Activated CD4-positive, alpha-beta T cell treated with anti-CD3 and anti-CD28 coated beads, Interleukin-2, amount 10 ng/mL, durations not matched to agents 24 days and 14 days (primary cell): Measurements from ENCODE around the gene LTB4R2. TPM values are rescaled to one million over a fixed set of nuclear protein-coding genes. Genes with fewer than 3 reads are reported as not detected.

Source experiments
- DNase-seq: peaks from one replicate; pipeline ENCODE4 v3.0.0; 2022
- H3K27ac Mint-ChIP-seq: one replicate; pipeline ENCODE4 v1.8.0; 2022; ENCODE audit warnings: mild to moderate bottlenecking, mixed read lengths
- H3K27me3 Mint-ChIP-seq: one replicate; pipeline ENCODE4 v1.8.0; 2022; ENCODE audit warnings: mixed read lengths
- H3K36me3 Mint-ChIP-seq: one replicate; pipeline ENCODE4 v1.8.0; 2022; ENCODE audit warnings: low read depth, mild to moderate bottlenecking, mixed read lengths
- H3K4me1 Mint-ChIP-seq: one replicate; pipeline ENCODE4 v1.8.0; 2021; ENCODE audit warnings: mixed read lengths
- H3K4me3 Mint-ChIP-seq: one replicate; pipeline ENCODE4 v1.8.0; 2022; ENCODE audit warnings: mild to moderate bottlenecking, moderate library complexity, mixed read lengths
- H3K9me3 Mint-ChIP-seq: one replicate; pipeline ENCODE4 v1.8.0; 2021; ENCODE audit warnings: mixed read lengths
- intact Hi-C: fragments of 100-400 bp; cut with micrococcal nuclease; formaldehyde crosslinking; loops from one replicate; pipeline ENCODE4 v1.15.1; 2023
- total RNA-seq: library from RNA; stranded (reverse); gene quantifications from 2 replicates; pipeline ENCODE4 v1.2.3, GENCODE V29; 2022

Gene LTB4R2
- total RNA-seq, 1 donor from 2014 or later = 11.0 TPM

DNA sequence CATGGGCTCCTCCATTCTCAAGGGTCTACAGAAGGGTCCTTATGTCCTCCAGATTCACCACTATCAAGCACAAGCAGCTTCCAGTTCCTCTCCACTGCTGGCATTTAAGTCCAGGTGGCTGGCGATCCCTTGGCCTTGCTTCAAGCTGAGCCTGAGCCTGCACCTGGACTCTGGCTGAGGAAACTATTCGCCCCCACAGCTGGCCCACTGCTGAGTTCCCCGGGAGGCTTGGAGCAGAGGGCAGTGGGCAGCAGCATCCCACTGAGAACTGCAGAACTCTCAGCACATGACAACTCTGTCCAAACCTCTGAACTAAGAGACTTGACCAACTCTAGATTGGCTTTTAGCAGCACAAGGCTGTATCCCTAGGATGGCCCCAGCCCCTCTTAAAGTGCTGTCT, 27.2 kb upstream of the LTB4R2 start:
- intact Hi-C loops = no loop called here
- H3K27ac Mint-ChIP-seq = no peak overlapping the region
- no peaks in the 10 kb centered on the region for H3K9me3 Mint-ChIP-seq
- H3K4me1 Mint-ChIP-seq = peaks cover 24% of the 10 kb centered on the region
- no peak overlapping the region for H3K4me3 Mint-ChIP-seq
- H3K27me3 Mint-ChIP-seq = peaks cover 13% of the 10 kb centered on the region
- DNase-seq = no peak
- H3K36me3 Mint-ChIP-seq = peaks cover 2% of the 10 kb centered on the region

DNA sequence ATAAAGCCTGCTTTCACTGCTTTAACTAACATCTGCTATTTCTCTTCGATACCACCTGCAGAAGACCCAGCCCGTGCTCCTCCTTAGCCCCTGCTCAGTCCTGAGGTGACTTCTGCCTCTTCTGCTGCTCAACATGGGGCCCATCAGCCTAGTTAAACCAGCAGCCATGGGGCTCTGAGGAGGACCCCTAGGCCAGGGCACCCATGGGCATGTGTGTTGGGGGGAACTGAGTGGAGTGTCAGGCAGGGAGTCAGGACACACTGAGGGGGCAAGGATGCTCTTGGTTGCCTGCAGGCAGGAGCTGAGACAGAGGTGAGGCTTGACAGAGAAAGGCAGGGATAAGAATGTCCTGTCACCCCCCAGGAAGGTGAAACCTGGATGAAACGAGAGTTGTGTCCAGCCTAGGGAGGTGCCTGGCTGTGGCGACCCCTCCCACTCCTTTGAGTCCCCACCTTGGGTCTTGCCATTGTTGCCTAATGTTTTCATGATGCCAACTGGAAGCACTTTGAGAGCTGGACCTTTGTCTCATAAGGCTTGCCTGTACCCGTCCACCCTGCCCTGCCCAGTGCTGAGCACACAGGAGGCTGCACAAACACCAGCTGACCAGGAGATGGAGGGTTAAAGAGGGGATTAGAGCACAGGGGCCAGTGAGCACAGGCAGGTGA, 26.0 kb upstream of the LTB4R2 start:
- intact Hi-C loops = no loop called here
- H3K36me3 Mint-ChIP-seq = peaks cover 2% of the 10 kb centered on the region
- H3K27ac Mint-ChIP-seq = no peak overlapping the region
- no peak overlapping the region for H3K4me3 Mint-ChIP-seq
- no peak for DNase-seq
- no peaks in the 10 kb centered on the region for H3K9me3 Mint-ChIP-seq
- peaks cover 16% of the 10 kb centered on the region for H3K27me3 Mint-ChIP-seq
- peaks cover 18% of the 10 kb centered on the region for H3K4me1 Mint-ChIP-seq

DNA sequence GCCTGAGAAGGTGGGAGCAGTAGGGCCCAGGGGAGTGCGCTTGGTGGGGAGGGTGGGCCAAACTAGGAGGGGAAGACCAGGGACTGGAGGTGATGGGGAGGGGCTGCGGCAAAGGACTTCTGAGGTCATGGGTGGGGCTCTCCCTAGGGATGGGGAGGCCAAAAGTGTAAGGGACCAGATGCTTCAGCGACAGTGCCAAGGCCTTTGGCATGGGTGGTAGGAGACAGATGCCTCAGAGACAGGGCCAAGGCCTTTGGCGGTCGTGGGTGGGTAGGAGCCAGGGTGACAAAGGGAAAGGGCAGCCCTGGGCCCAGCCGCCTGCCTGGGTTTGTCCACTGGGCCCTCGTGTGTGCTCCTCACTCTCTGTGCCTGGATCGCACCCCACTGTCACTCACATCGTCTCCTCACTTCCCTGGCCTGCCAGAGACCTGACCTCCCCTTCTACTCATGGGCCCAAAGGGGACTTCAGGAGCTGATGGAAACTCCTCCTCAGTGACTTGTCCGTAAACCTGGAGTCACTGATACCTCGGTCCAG, 25.4 kb upstream of the LTB4R2 start:
- no peak for DNase-seq
- Mint-ChIP-seq H3K4me3 (no peak overlapping the region), H3K27ac (no peak overlapping the region), H3K4me1 (peaks cover 15% of the 10 kb centered on the region), H3K27me3 (peaks cover 16% of the 10 kb centered on the region), H3K36me3 (peaks cover 3% of the 10 kb centered on the region), H3K9me3 (no peaks in the 10 kb centered on the region)
- intact Hi-C loops = no loop called here

DNA sequence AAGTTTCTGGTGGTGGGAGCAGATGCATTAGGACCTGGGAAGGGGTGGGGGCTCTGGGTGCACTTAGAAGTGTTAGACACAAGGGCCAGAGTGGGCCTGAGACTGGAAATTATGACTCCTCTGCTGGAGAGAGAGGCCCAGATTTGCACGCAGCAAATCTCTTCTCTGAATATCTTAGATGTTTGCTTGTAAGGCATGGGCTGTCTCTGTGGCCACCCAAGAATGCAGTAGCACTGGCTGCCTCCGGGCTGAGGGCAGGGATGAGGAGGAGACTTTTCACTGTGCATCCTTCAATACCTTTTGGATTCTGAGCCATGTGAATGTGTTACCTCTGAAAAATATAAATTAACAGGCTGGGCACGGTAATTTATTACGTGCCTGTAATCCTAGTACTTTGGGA, 24.6 kb upstream of the LTB4R2 start:
- intact Hi-C loops = no loop called here
- no peak overlapping the region for H3K4me3 Mint-ChIP-seq
- peaks cover 16% of the 10 kb centered on the region for H3K4me1 Mint-ChIP-seq
- no peak overlapping the region for H3K27ac Mint-ChIP-seq
- DNase-seq = no peak
- H3K36me3 Mint-ChIP-seq = peaks cover 11% of the 10 kb centered on the region
- H3K27me3 Mint-ChIP-seq = peaks cover 16% of the 10 kb centered on the region
- H3K9me3 Mint-ChIP-seq = no peaks in the 10 kb centered on the region

DNA sequence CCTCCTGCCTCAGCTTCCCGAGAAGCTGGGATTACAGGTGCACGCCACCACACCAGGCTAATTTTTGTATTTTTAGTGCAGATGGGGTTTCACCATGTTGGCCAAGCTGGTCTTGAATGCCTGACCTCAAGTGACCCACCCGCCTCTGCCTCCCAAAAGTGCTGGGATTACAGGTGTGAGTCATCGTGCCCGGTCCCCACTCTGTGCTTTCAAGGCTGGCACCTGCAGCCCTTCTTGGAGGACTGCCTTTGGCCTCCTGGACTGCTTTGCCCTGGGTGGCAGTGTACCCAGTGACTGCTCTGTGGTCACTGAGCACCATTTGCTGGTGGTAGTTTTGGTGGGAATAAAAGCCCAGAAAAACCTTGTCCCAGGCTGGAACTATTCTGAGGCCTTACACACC, 22.9 kb upstream of the LTB4R2 start:
- H3K4me1 Mint-ChIP-seq = peaks cover 22% of the 10 kb centered on the region
- peaks cover 23% of the 10 kb centered on the region for H3K36me3 Mint-ChIP-seq
- no peak for DNase-seq
- H3K27ac Mint-ChIP-seq = no peak overlapping the region
- no peaks in the 10 kb centered on the region for H3K9me3 Mint-ChIP-seq
- peaks cover 16% of the 10 kb centered on the region for H3K27me3 Mint-ChIP-seq
- no peak overlapping the region for H3K4me3 Mint-ChIP-seq
- intact Hi-C loops = no loop called here

DNA sequence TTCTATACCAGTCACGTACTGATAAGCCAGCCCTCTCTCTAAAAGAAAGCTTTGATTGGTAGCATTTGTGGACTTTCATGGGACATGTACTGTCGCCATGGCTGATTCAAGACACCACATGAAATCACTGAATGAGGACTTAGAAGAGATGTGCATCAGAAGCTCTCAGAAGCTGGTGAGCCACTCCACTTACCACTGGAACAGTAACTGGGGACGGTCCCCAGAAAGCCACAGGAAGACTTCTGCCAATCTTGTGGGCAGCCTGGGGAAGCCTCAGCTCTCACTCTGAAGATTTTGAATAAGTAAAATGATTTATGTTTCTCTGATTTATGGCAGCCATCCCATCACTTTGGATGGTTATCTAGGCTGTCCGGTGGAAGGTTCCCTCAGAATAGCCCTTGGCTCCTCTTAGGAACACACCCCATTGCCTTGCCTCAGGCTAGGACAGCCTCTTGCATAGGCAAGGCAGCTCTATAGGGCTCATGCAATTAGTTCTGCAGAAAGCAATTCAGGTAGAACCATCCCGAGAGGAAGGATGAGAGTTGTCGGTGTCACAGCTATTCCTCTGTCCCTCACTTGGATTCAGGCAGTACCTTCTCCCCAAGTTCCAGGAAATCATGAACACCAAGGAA, 20.2 kb upstream of the LTB4R2 start:
- DNase-seq = peak; percentile 79
- peaks cover 33% of the 10 kb centered on the region for H3K36me3 Mint-ChIP-seq
- no peaks in the 10 kb centered on the region for H3K9me3 Mint-ChIP-seq
- intact Hi-C loops = loop anchor here (1.0 to 2.0 kb wide), 2 partner anchors 15 to 43 kb away; no protein-coding TSS in a partner anchor
- no peak overlapping the region for H3K27ac Mint-ChIP-seq
- peaks cover 19% of the 10 kb centered on the region for H3K27me3 Mint-ChIP-seq
- H3K4me1 Mint-ChIP-seq = peaks cover 22% of the 10 kb centered on the region
- no peak overlapping the region for H3K4me3 Mint-ChIP-seq

DNA sequence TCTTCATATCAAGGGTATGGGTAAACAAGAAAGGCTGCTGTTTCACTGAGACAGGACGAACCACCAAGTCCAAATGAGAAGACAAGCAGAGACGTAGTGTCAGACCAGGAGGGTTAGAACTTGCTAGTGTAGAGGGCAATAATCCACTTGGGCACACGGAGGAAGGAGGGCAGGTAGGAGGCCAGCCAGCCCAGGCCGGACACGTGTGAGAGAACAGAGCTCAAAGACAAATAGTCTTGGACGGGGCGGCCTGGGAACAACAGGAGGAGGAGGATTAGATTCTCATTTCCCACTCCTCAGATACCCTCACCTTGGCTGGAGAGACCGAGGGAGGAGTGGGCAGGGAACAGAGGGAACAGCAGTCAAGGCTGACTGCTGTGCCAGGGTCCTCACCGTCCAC, 19.2 kb upstream of the LTB4R2 start:
- Mint-ChIP-seq H3K27me3 (peaks cover 15% of the 10 kb centered on the region), H3K9me3 (no peaks in the 10 kb centered on the region), H3K4me3 (no peak overlapping the region), H3K36me3 (peaks cover 35% of the 10 kb centered on the region), H3K27ac (no peak overlapping the region), H3K4me1 (peaks cover 22% of the 10 kb centered on the region)
- DNase-seq = no peak
- intact Hi-C loops = no loop called here

DNA sequence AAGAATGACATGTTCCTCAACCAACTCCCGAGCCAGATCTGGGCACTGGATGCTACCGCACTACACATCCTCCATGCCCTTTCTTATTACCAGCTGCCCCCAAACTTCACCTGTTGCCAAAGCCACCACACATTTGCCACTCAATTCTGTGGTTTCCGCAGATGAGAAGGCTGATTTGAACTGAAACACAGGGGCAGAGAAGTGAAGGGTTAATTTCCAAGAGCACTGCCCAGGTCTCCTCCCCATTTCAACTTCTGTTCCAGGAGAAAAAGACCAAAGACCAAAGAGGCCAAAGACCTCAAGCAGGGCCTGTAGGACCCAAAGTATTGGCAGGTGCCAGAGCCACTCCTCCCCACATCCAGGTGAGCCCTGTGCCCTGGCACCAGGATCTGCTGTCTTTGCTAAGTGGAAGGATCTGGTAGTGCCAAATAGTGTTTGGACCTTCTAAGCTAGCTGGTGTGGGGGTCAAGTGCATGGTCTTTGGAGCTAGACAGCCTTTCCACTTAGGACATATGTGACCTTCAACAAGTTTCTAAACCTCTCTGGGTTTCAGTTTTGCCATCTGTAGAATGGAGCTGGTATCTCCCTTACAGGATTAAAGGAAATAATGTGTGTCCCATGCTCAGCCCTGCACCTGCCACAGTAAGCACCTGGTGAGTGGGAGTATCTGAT, 18.4 kb upstream of the LTB4R2 start:
- Mint-ChIP-seq H3K36me3 (peaks cover 42% of the 10 kb centered on the region), H3K4me1 (peaks cover 28% of the 10 kb centered on the region), H3K4me3 (no peak overlapping the region), H3K9me3 (no peaks in the 10 kb centered on the region), H3K27ac (no peak overlapping the region), H3K27me3 (peaks cover 10% of the 10 kb centered on the region)
- DNase-seq = no peak
- intact Hi-C loops = no loop called here

DNA sequence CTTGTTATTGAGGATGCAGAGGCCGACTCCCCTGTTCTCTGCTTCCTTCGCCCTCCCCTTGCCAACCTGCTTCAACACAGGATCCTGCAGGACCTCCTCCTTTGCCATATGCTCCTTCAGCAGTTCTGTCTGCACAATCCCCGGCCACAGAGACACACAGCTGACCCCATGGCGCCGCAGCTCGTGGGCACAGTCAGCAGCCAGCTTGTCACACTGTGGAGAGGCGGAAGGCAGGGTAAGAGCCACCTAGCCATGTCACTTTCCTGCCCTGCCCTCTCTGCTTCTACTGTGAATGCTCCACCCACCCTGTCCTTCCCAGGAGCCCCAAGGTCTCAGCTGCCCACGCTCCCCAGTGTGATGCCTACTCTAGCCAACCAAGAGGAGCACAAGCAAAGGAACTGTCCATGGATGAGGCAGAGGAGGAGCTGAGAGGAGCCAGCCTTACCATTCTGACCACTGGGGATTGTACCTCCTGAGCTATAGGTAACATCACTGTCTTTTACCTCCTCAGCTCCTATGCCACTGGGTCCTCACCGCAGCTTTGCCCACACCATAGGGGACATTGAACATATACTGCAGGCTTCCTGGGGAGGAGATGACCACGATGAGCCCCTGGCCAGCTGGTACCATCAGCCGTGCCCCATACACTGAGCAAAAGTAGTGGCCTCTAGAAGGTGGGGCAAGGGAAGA, 17.7 kb upstream of the LTB4R2 start:
- Mint-ChIP-seq H3K9me3 (no peaks in the 10 kb centered on the region), H3K4me3 (no peak overlapping the region), H3K27me3 (peaks cover 10% of the 10 kb centered on the region), H3K36me3 (peaks cover 44% of the 10 kb centered on the region), H3K27ac (no peak overlapping the region), H3K4me1 (peaks cover 35% of the 10 kb centered on the region)
- DNase-seq = no peak
- intact Hi-C loops = no loop called here

DNA sequence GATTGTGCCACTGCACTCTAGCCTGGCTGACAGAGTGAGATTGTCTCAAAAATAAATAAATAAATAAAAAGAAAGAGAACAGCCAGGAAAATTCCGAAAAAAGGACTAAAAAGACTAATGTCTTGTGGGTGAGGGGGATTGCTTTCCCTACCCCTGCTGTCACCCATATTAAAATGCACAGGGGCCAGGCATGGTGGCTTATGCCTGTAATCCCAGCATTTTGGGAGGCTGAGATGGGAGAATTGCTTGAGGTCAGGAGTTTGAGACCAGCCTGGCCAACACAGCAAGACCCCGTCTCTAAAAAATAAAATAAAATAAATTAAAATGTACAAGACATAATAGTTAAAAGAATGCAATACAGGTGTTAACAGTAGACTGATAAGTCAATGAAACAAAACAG, 16.4 kb upstream of the LTB4R2 start:
- DNase-seq = no peak
- Mint-ChIP-seq H3K4me3 (no peak overlapping the region), H3K27ac (no peak overlapping the region), H3K9me3 (no peaks in the 10 kb centered on the region), H3K27me3 (peaks cover 2% of the 10 kb centered on the region), H3K4me1 (peaks cover 35% of the 10 kb centered on the region), H3K36me3 (peaks cover 43% of the 10 kb centered on the region)
- intact Hi-C loops = no loop called here

DNA sequence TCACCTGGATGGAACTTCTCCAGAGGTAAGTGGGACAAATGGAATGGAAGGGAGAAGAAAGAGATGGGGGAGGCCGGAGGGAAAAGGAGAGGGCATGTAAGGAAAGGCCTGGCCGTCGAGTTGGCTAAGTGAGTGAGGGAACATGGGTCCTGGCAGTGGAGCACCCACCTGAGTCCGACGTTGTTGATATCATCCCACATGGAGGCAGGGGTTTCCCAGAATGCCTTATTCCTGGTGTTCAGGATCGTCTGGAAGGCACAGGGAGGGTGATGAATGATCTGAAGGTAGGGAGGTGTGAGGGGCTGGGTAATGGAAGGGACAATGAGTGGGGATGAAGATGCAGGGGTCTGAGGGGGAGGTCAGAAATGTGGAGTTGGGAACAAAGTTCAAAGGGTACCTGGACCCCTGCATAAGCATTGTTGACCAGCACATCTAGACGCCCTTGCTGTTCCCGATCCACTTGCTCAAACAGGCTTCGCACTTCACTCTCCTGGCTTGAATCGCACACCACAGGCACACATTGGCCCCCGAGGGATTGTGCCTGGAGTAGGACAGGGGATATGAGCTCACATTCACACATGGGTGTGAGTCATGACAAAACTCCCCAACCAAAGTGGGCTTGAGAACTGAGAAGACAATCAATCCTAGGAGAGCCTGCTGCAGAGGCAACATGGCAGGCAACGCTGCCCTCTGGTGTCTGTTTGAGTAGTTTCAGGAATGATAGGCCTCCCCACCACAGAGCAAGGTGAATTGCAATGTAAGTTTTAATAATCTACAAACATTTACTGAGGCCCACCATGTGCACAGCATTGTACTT, 13.4 kb upstream of the LTB4R2 start:
- intact Hi-C loops = loop anchor here (1.0 to 2.0 kb wide), 3 partner anchors 22 to 80 kb away; partner anchors contain the start of gene MDP1
- H3K27me3 Mint-ChIP-seq = peaks cover 2% of the 10 kb centered on the region
- peak overlapping the region; percentile 83 for H3K27ac Mint-ChIP-seq
- peaks cover 36% of the 10 kb centered on the region for H3K4me1 Mint-ChIP-seq
- DNase-seq = peak; percentile 91
- no peaks in the 10 kb centered on the region for H3K9me3 Mint-ChIP-seq
- peaks cover 28% of the 10 kb centered on the region for H3K36me3 Mint-ChIP-seq
- H3K4me3 Mint-ChIP-seq = peak overlapping the region; percentile 16

DNA sequence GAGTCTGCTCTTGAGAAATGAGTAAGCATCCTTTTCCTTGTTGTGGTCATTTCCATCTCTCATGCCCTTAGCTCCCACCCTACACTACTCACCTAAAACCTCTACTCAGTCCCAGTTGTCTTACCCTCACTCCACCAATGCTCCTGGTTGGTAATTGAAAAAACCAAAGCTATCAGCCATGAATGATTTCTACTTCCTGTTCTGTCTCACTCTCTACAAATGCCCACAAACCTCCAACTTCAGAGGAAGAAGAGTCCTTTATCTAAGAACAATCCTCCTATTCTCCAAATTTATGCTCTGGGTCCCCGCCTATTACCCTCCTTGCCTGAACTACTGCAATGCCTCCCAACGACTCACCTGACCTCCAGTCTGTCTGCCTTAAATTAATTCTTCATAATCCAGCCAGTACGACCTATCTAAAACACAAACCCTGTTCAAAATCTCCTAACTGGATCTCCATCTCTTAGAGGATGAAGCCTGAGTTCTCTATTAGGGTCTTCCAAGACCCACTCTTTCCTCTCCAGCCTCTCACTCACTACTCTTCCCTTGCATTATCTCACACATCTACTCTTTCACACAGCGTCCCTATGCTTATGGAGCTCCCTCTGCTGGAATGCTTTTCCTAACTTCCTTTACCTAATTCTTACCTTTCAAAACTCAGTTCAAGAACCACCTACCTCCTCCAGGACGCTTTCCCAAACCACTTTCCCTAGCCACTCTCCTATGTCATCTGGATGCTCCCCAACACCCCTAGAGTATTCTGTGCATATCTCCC, 12.6 kb upstream of the LTB4R2 start:
- H3K27me3 Mint-ChIP-seq = peaks cover 2% of the 10 kb centered on the region
- peaks cover 30% of the 10 kb centered on the region for H3K36me3 Mint-ChIP-seq
- peak overlapping the region; percentile 48 for H3K4me3 Mint-ChIP-seq
- intact Hi-C loops = loop anchor here (1.0 to 2.0 kb wide), 2 partner anchors 54 to 81 kb away; partner anchors contain the start of gene MDP1
- DNase-seq = no peak
- peaks cover 36% of the 10 kb centered on the region for H3K4me1 Mint-ChIP-seq
- H3K27ac Mint-ChIP-seq = peak overlapping the region; percentile 83
- H3K9me3 Mint-ChIP-seq = no peaks in the 10 kb centered on the region
